NK-92 treated with Interleukin-12 subunit alpha and Interleukin-12 subunit beta, amount 100 ng/mL, for 24 hours (cell line): ENCODE measurements around the gene GINS3.
"Not testable (repeated sequence)": the region's sequence is repeated elsewhere in the genome, so short reads cannot be mapped to it uniquely, and the experiment has no call there.

Source experiments
- DNase-seq: peaks from one replicate; lab custom pipeline; 2025; lab: John Stamatoyannopoulos, UW

The GINS3 gene

DNA sequence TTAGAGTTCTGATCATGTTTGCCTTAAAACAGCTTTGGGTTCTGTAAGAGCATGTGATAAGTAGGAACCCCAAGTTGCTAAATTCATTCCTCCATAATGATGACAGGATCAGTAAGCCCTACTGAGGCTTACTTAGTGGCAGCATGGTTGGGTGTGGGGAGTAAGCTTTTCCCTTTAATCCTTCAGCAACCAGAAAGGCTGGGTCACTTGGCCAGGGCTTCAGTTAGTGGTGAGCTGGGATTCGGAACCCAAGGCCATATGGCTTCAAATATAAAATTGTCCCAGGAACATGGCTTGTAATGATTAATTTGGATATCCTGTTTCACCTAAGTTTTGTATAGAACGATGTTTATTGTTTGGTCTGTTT lies 850 bp downstream of the GINS3 start:
- no peak for DNase-seq

GRCh38 chr16:58396897-58397296 lies 4.6 kb downstream of the GINS3 start:
- not testable (repeated sequence) for DNase-seq

- no peak for DNase-seq
These were observed 7.7 kb downstream of the GINS3 start for GRCh38 chr16:58399718-58400633.

DNA sequence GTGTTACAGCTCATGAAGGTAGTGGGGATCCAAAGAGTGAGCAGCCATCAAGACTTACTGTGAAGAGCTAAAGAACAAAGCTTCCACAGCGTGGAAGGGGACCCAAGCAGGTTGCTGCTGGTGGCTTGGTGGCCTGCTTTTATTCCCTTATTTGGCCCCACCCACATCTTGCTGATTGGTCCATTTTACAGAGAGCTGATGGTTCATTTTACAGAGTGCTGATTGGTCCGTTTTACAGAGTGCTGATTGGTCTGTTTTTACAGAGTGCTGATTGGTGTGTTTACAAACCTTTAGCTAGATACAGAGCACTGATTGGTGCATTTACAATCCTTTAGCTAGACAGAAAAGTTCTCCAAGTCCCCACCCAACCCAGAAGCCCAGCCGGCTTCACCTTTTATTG lies 9.0 kb downstream of the GINS3 start:
- not testable (repeated sequence) for DNase-seq

DNA sequence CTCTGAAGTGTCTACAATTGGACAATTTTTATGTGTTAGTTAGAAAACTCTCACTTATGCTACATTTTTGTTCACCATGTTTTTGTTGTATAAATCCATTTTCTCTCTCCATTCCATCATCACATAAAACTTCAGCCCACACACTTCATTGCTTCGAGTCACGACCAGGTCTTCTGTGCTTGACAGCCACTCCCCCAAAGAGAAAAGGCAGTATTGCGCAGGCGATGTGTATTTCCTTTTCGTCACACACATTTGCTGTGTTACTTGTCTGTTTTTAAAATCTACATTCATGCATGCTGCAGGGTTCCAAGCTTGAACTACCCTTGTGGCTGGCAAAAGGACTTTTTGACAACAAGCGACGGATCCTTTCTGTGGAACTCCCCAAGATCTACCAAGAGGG lies 10.5 kb downstream of the GINS3 start:
- peak; percentile 1 for DNase-seq

GRCh38 chr16:58409316-58409973 lies 17.2 kb downstream of the GINS3 start:
- DNase-seq = no peak

DNA sequence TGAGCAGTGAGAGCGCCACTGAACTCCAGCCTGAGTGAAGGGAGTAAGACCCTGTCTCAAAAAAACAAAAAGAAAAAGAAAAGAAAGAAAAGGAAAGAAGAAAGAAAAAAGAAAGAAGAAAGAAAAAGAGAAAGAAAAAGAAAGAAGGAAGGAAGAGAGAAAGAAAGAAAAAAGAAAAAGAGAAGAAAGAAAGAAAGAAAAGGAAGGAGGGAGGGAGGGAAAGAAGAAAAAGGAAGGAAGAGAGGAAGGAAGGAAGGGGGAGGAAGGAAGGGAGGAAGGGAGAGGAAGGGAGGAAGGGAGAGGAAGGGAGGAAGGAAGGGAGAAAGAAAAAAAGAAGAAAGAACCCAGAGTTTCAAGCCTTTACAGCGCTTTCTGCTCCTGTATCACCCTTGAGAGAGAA lies 19.1 kb downstream of the GINS3 start:
- no peak for DNase-seq

GRCh38 chr16:58411736-58412614 lies 19.7 kb downstream of the GINS3 start:
- DNase-seq = no peak

- DNase-seq = not testable (repeated sequence)
These were observed 20.3 kb downstream of the GINS3 start for GRCh38 chr16:58412615-58412970.

- DNase-seq = no peak
These were observed 21.1 kb downstream of the GINS3 start for GRCh38 chr16:58413359-58413758.

DNA sequence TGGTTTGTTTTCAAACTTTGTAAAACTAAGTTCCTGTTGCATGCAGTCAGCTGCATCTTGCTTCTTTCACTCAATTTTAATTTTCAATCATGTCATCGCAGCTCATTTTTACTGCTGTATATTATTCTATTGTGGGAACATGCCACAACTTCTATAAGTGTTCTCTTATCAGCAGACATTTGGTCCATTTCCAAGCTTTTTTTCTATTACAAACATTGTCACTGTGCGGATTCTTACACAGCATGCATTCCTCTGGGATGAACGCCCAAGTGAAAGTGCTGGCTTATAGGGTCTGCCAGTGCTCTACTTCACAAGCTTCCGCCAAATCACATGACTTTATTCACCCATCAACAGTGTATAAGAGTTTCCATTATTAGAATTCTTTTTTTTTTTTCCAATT lies 22.7 kb downstream of the GINS3 start:
- no peak for DNase-seq

GRCh38 chr16:58415961-58416360 lies 23.7 kb downstream of the GINS3 start:
- not testable (repeated sequence) for DNase-seq

DNA sequence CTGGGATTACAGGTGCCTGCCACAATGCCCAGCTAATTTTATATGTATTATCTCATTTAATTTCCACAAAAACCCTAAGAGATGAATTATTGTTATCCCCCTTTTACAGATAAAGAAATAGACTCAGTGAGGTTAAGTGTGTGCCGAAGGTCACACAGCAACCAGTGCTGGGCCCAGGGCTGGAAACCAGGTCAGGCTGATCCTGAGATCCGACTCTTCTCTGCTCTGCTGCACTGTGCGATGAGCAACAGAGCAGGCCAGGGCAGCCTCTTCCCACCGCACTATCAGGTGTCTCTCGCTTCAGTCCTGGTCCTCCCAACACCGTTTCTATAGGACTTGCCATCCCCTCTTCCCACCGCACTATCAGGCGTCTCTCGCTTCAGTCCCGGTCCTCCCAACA lies 24.8 kb downstream of the GINS3 start:
- no peak for DNase-seq

DNA sequence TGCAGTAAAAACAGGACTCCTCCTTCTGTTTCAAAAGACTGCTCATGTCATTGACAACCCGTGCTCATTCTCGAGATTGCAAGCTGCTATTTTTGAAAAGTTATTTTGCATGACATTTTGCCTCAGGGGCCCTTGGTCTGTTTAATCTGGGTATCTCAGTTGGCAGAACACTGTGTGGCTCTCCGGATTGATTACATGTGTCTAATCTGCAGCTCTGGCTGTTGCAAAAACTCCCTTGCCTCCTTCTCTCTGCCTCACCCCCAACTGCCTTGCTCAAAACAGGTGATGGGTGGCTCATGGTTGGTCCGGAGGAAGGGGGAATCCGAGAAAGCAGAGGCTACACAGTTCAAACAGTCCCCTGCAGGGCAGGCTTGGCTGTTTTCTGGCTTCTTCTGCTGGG lies 25.3 kb downstream of the GINS3 start:
- no peak for DNase-seq

- no peak for DNase-seq
These were observed 25.8 kb downstream of the GINS3 start for GRCh38 chr16:58418026-58418425.

DNA sequence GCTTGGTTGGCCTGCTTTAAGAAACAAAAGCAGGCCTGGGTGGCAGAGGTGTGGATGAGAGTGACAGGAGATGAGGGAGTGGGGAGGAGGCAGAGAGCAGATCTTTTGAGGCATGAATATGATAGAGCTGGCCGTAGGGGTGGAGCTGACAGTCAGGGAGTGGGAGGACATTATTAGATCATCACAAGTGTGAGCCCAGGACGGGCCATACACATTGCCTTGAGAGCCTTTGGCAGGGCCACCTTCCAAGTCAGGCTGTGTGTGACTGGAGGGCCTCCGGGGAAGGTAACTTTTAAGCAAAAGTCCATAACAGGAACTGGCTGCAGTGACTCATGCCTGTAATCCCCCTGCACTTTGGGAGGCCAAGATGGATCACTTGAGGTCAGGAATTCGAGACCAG lies 26.3 kb downstream of the GINS3 start:
- DNase-seq = peak; percentile 24

GRCh38 chr16:58419241-58419990 lies 27.1 kb downstream of the GINS3 start:
- DNase-seq = no peak

DNA sequence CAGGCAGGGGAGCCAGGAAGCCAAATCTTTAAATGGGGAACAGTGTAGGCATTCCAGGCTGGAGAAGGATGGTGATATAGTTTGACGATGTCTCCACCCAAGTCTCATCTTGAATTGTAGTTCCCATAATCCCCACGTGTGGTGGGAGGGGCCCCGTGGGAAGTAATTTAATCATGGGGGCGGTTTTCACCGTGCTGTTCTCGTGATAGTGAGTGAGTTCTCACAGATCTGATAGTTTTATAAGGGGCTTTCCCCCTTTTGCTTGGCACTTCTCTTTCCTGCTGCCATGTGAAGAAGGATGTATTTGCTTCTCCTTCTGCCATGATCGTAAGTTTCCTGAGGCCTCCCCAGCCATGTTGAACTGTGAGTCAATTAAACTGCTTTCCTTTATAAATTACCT lies 28.8 kb downstream of the GINS3 start:
- no peak for DNase-seq

- DNase-seq = no peak
These were observed 29.3 kb downstream of the GINS3 start for GRCh38 chr16:58421529-58421928.

DNA sequence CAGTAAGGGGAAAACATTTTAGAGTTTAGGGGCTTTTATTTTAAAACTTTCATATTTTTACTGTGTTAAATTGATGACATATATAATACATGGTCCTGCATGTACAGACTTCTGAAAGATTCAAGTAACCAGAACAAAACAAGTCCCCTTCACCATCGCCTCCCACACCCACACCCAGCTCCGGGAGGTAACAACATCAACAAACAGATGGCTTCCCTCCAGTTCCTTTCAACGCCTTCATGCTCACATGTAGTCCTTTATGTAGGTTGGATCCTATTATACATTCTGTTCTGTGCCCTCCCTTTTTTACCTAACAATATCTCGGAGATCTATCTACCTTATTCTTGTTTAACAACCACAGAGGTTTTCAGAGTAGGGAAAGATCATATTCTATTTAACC lies 30.5 kb downstream of the GINS3 start:
- no peak for DNase-seq

- no peak for DNase-seq
These were observed 33.0 kb downstream of the GINS3 start for GRCh38 chr16:58425245-58425644.
